GM23338 (cell line): ENCODE results near the gene GPD2. TPM values are rescaled to one million over a fixed set of nuclear protein-coding genes. Genes with fewer than 3 reads are reported as not detected.

Source experiments
- ATAC-seq: fragments of 200-7000 bp; cut with Tn5 transposase; 3 replicates; pipeline ENCODE4 v1.9.1; 2020
- DNase-seq: peaks from one replicate; pipeline ENCODE4 v3.0.0-alpha.2; 2015; ENCODE audit warnings: low spot score
- H2AFZ ChIP-seq: fragments of 200-600 bp; sonication (generic); 2 replicates; pipeline ENCODE4 v1.8.0; 2016; ENCODE audit warnings: antibody characterized with exemption, mild to moderate bottlenecking, moderate library complexity
- H3F3A ChIP-seq: fragments of 200-600 bp; sonication (generic); replicated peaks from 2 replicates; pipeline ENCODE4 v1.8.0; 2017; ENCODE audit warnings: antibody characterized with exemption, mixed run types, low read depth
- H3K27ac ChIP-seq: fragments of 200-600 bp; sonication (generic); 2 replicates; pipeline ENCODE4 v1.6.1; 2016; ENCODE audit warnings: low read depth
- H3K27me3 ChIP-seq: fragments of 200-600 bp; sonication (generic); 2 replicates; pipeline ENCODE4 v1.8.0; 2016; ENCODE audit warnings: mild to moderate bottlenecking, mixed run types, moderate library complexity; ENCODE audit not compliant: insufficient read depth
- H3K36me3 ChIP-seq: fragments of 200-600 bp; sonication (generic); 2 replicates; pipeline ENCODE4 v1.8.0; 2016; ENCODE audit warnings: mild to moderate bottlenecking; ENCODE audit not compliant: insufficient read depth
- H3K4me1 ChIP-seq: fragments of 200-600 bp; sonication (generic); 2 replicates; pipeline ENCODE4 v1.8.0; 2016; ENCODE audit warnings: mild to moderate bottlenecking, moderate library complexity; ENCODE audit not compliant: insufficient read depth
- H3K4me2 ChIP-seq: fragments of 200-600 bp; sonication (generic); 2 replicates; pipeline ENCODE4 v1.7.1; 2017; ENCODE audit warnings: mixed run types
- H3K4me3 ChIP-seq: fragments of 200-600 bp; sonication (generic); 2 replicates; pipeline ENCODE4 v1.6.1; 2016; ENCODE audit warnings: mixed run types
- H3K79me2 ChIP-seq: fragments of 200-600 bp; sonication (generic); replicated peaks from 2 replicates; pipeline ENCODE4 v1.8.0; 2017; ENCODE audit warnings: mild to moderate bottlenecking; ENCODE audit not compliant: insufficient read depth
- H3K9me2 ChIP-seq: fragments of 200-600 bp; sonication (generic); 2 replicates; pipeline ENCODE4 v1.8.0; 2017; ENCODE audit not compliant: insufficient read depth
- H4K20me1 ChIP-seq: fragments of 200-600 bp; sonication (generic); replicated peaks from 2 replicates; pipeline ENCODE4 v1.8.0; 2017; ENCODE audit warnings: mild to moderate bottlenecking; ENCODE audit not compliant: insufficient read depth
- H3K27ac Mint-ChIP-seq: 2 replicates; pipeline ENCODE4 v1.8.0; 2020; ENCODE audit warnings: inconsistent platforms, mild to moderate bottlenecking, moderate library complexity, mixed read lengths
- H3K27me3 Mint-ChIP-seq: 3 replicates; pipeline ENCODE4 v1.8.0; 2022; ENCODE audit warnings: low read depth, mild to moderate bottlenecking, moderate library complexity, mixed read lengths, inconsistent platforms; ENCODE audit not compliant: insufficient read depth, poor library complexity
- H3K36me3 Mint-ChIP-seq: 3 replicates; pipeline ENCODE4 v1.8.0; 2021; ENCODE audit warnings: low read depth, mild to moderate bottlenecking, inconsistent platforms, moderate library complexity, mixed read lengths
- H3K4me1 Mint-ChIP-seq: 3 replicates; pipeline ENCODE4 v1.8.0; 2020; ENCODE audit warnings: mild to moderate bottlenecking, inconsistent platforms, mixed read lengths
- H3K4me3 Mint-ChIP-seq: 3 replicates; pipeline ENCODE4 v1.8.0; 2021; ENCODE audit warnings: moderate library complexity, mild to moderate bottlenecking, inconsistent platforms, mixed read lengths
- H3K9me3 Mint-ChIP-seq: 3 replicates; pipeline ENCODE4 v1.8.0; 2020; ENCODE audit warnings: moderate library complexity, mild to moderate bottlenecking, inconsistent platforms, mixed read lengths
- CREB1 ChIP-seq: fragments of 250-450 bp; sonication (Bioruptor Pico); IDR thresholded peaks from 2 replicates; pipeline ENCODE4 v1.5.0; 2020; ENCODE audit warnings: low read depth, mild to moderate bottlenecking, moderate library complexity
- EZH2 ChIP-seq: fragments of 200-600 bp; sonication (generic); IDR thresholded peaks from one replicate; pipeline ENCODE4 v1.8.0; 2017; ENCODE audit warnings: antibody characterized with exemption, mild to moderate bottlenecking, low read depth; ENCODE audit not compliant: unreplicated experiment
- JUNB ChIP-seq: IDR thresholded peaks from one replicate; pipeline ENCODE4 v1.6.1; 2016; ENCODE audit warnings: antibody characterized with exemption; ENCODE audit not compliant: unreplicated experiment
- STAT1 ChIP-seq: IDR thresholded peaks from one replicate; pipeline ENCODE4 v1.6.1; 2016; ENCODE audit warnings: antibody characterized with exemption; ENCODE audit not compliant: unreplicated experiment
- ZNF114 ChIP-seq: fragments of 250-450 bp; sonication (Bioruptor Pico); IDR thresholded peaks from 2 replicates; pipeline ENCODE4 v1.5.0; 2020; ENCODE audit warnings: mild to moderate bottlenecking, moderate library complexity
- polyA plus RNA-seq: library from polyadenylated mRNA; unstranded; fragments of >200 nt; fragmentation: Nextera tagmentation; extraction: Ambion mirVana; gene quantifications from 2 replicates; pipeline ENCODE4 v1.2.1, GENCODE V29; 2016
- total RNA-seq: library from RNA; depleted of rRNA; stranded (reverse); fragments of >200 nt; shearing (Covaris generic); gene quantifications from 2 replicates; pipeline ENCODE4 v1.2.3, GENCODE V29; 2014

GPD2 gene
- total and polyA plus RNA-seq, 2 experiments from 2014 or later = 9.4 to 67.4 TPM

DNA sequence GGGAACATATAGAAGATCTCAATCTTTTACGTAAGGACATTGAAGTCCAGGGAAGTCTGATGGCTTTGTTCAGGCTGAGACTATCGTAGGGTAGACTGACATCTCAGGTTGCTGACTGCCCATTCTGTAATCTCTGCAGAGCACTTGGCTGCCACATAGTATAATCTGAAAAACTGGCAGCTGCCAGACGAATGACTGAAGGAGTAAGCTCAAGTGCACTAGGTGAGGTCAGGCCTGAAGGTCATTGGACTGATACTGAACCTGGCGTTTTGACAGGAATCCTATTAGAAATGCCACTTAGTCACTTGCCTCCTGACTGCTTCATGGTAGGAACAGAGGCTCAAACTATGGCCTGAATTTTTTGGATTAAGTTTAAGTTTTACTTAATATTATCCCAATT is 23.5 kb downstream of the GPD2 start:
- no peak overlapping the region for H2AFZ ChIP-seq

DNA sequence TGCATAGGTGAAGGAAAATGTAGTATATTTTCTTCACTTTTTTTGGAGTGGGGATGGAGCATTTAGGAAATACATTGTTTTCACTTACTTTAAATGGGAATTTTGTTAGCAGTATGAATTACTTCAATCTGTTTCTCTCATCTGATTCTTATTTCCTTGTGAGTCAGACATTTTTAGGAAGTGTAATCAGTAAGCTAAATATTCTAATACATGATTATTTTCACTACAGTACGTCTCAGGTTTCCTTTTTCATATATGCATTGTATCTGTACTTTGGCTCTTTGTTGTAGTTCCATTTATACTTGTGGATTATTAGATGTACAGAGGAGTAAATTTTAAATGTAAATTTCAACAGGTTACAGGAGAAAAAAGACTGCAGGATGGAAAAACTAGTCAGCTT is 27.9 kb downstream of the GPD2 start:
- Mint-ChIP-seq H3K27me3 (no peaks in the 10 kb centered on the region), H3K9me3 (no peaks in the 10 kb centered on the region; the same call in 2 of the 3 replicates), H3K4me1 (peaks cover 23% of the 10 kb centered on the region), H3K4me3 (no peak overlapping the region), H3K27ac (no peak overlapping the region), H3K36me3 (no peaks in the 10 kb centered on the region)
- Histone ChIP-seq H3K9me2 (no peaks in the 10 kb centered on the region), H3K4me3 (no peak overlapping the region), H3K27ac (no peak overlapping the region), H3K4me1 (peaks cover 15% of the 10 kb centered on the region), H3F3A (no peaks in the 10 kb centered on the region), H3K27me3 (no peaks in the 10 kb centered on the region), H3K36me3 (no peaks in the 10 kb centered on the region), H3K4me2 (no peak overlapping the region), H4K20me1 (peaks cover 2% of the 10 kb centered on the region; the same call in 1 of the 2 replicates), H3K79me2 (peaks cover 22% of the 10 kb centered on the region), H2AFZ (no peak overlapping the region)
- TF ChIP-seq STAT1 (no peak), EZH2 (no peak)
- no peak for ATAC-seq
- no peak for DNase-seq

More for the DNA sequence above, 23.5 kb downstream of the GPD2 start:
- Histone ChIP-seq H3K79me2 (peaks cover 28% of the 10 kb centered on the region), H3F3A (no peaks in the 10 kb centered on the region), H3K4me1 (no peaks in the 10 kb centered on the region), H3K4me3 (no peak overlapping the region), H3K9me2 (0 out of 2 replicates have a peak, but pooled peaks cover 5% of the 10 kb centered on the region), H3K27me3 (no peaks in the 10 kb centered on the region), H4K20me1 (no peaks in the 10 kb centered on the region; the same call in 1 of the 2 replicates), H3K27ac (no peak overlapping the region), H3K4me2 (no peak overlapping the region), H3K36me3 (no peaks in the 10 kb centered on the region)
- H3K9me3 Mint-ChIP-seq = no peaks in the 10 kb centered on the region
- no peak for ATAC-seq
- peaks cover 6% of the 10 kb centered on the region for H3K4me1 Mint-ChIP-seq
- peaks cover 3% of the 10 kb centered on the region for H3K27me3 Mint-ChIP-seq
- H3K4me3 Mint-ChIP-seq = no peak overlapping the region
- no peak for TF ChIP-seq JUNB
- no peak overlapping the region for H3K27ac Mint-ChIP-seq
- H3K36me3 Mint-ChIP-seq = 0 out of 3 replicates have a peak, but pooled peaks cover under 1% of the 10 kb centered on the region
- DNase-seq = no peak

DNA sequence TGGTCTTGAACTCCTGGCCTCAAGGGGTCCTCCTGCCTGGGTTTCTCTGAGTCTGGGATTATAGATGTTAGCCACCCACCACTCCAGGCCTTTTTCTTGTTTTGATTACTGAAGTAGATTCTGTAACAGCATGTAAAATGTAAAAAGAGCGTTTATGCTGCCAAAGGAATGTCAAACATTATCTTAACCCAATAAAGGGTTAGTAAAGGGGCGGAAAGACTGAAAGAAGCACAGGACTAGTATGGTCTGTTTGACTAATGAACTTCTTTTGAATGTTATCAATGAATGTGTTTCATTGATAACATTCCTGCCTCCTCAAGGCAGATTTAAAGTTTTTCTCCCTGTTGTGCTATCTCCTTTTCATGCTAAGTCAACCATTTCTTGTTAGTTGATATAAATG is 29.4 kb downstream of the GPD2 start:
- Histone ChIP-seq H3K4me1 (peaks cover 15% of the 10 kb centered on the region), H3K27ac (no peak overlapping the region), H3K9me2 (no peaks in the 10 kb centered on the region), H3K4me2 (no peak overlapping the region), H3K79me2 (peaks cover 22% of the 10 kb centered on the region), H3F3A (no peaks in the 10 kb centered on the region), H3K36me3 (no peaks in the 10 kb centered on the region), H4K20me1 (peaks cover 2% of the 10 kb centered on the region; the same call in 1 of the 2 replicates), H3K4me3 (no peak overlapping the region), H3K27me3 (no peaks in the 10 kb centered on the region), H2AFZ (no peak overlapping the region)
- H3K36me3 Mint-ChIP-seq = 0 out of 3 replicates have a peak, but pooled peaks cover 5% of the 10 kb centered on the region
- no peaks in the 10 kb centered on the region; the same call in 2 of the 3 replicates for H3K9me3 Mint-ChIP-seq
- no peaks in the 10 kb centered on the region for H3K27me3 Mint-ChIP-seq
- DNase-seq (no peak), ATAC-seq (no peak)
- no peak overlapping the region for H3K4me3 Mint-ChIP-seq
- peaks cover 23% of the 10 kb centered on the region for H3K4me1 Mint-ChIP-seq
- H3K27ac Mint-ChIP-seq = no peak overlapping the region
- TF ChIP-seq ZNF114 (CRISPR knock-in tag) (no peak), CREB1 (CRISPR knock-in tag) (no peak)
